ENCODE results near the gene CEP63.

Gene CEP63

GRCh38 chr3:134483195-134483900, 2.5 kb upstream of the CEP63 start:
- Histone ChIP-seq H3K27me3 (ENCODE audit: low read depth, low read length) (no peaks in the 10 kb centered on the region), H3K4me3 (ENCODE audit: low read length) (no peak overlapping the region), H3K4me2 (ENCODE audit: low read length) (no peak overlapping the region), H3K27ac (ENCODE audit: low read length) (no peak overlapping the region), H4K20me1 (ENCODE audit: insufficient read depth, low read length) (peaks cover 7% of the 10 kb centered on the region), H3K4me1 (ENCODE audit: low read length) (peaks cover 16% of the 10 kb centered on the region), H3K9me3 (ENCODE audit: insufficient read depth, low read length) (no peaks in the 10 kb centered on the region), H3K79me2 (ENCODE audit: low read length) (peaks cover 43% of the 10 kb centered on the region), H3K36me3 (replicated peaks; ENCODE audit: low read depth, low read length) (peaks cover 20% of the 10 kb centered on the region), H2AFZ (ENCODE audit: low read depth, low read length) (no peak overlapping the region), H3K9ac (ENCODE audit: low read length) (no peak overlapping the region)
- no peak for TF ChIP-seq EZH2phosphoT487 (IDR thresholded peaks at IDR 0.05; ENCODE audit: low read depth)
- TF ChIP-seq, protein P1, sequence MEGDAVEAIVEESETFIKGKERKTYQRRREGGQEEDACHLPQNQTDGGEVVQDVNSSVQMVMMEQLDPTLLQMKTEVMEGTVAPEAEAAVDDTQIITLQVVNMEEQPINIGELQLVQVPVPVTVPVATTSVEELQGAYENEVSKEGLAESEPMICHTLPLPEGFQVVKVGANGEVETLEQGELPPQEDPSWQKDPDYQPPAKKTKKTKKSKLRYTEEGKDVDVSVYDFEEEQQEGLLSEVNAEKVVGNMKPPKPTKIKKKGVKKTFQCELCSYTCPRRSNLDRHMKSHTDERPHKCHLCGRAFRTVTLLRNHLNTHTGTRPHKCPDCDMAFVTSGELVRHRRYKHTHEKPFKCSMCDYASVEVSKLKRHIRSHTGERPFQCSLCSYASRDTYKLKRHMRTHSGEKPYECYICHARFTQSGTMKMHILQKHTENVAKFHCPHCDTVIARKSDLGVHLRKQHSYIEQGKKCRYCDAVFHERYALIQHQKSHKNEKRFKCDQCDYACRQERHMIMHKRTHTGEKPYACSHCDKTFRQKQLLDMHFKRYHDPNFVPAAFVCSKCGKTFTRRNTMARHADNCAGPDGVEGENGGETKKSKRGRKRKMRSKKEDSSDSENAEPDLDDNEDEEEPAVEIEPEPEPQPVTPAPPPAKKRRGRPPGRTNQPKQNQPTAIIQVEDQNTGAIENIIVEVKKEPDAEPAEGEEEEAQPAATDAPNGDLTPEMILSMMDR (IDR thresholded peaks at IDR 0.05; ENCODE audit: low read depth, low read length), result no peak

DNA sequence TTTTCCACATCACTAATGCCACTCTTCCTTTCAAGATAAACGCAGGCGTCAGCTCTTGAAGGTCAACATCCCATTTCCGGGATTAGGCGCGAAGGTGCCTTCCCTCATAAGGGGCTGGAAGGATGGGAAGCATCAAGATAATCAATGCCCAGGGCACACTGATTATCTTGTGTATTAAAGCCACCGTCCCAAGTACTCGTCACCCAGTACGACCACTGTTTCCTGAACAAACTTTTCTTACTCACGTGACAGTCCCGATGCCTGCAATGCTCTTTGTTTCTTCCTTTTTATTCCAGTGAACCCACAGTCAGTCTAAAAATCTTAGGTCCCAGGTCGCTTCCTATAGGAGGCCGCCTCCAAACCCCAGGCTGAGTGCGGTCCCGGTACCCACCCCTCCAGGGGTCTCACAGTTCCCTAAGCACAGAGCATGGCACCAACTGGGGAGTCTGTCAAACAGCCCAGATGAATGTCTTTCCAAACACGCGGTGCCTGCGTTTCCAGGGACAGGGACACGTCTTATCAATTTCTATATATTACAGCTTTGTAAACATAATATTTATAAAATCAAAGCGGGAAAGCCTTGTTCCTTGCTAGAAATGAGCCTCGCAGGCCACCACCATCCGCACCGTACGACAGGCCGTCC, 661 bp upstream of the CEP63 start:
- Histone ChIP-seq H3K4me1 (ENCODE audit: low read length) (peaks cover 16% of the 10 kb centered on the region), H3K4me3 (ENCODE audit: low read length) (peak overlapping the region; percentile 91), H3K27ac (ENCODE audit: low read length) (peak overlapping the region; percentile 78), H3K9ac (ENCODE audit: low read length) (peak overlapping the region; percentile 96), H2AFZ (ENCODE audit: low read depth, low read length) (peak overlapping the region; percentile 95), H3K36me3 (replicated peaks; ENCODE audit: low read depth, low read length) (peaks cover 14% of the 10 kb centered on the region), H3K27me3 (ENCODE audit: low read depth, low read length) (no peaks in the 10 kb centered on the region), H4K20me1 (ENCODE audit: insufficient read depth, low read length) (peaks cover 7% of the 10 kb centered on the region), H3K9me3 (ENCODE audit: insufficient read depth, low read length) (no peaks in the 10 kb centered on the region), H3K79me2 (ENCODE audit: low read length) (peaks cover 59% of the 10 kb centered on the region), H3K4me2 (ENCODE audit: low read length) (peak overlapping the region; percentile 97)
- TF ChIP-seq EZH2phosphoT487 (IDR thresholded peaks at IDR 0.05; ENCODE audit: low read depth), result no peak
- TF ChIP-seq, protein P1 (IDR thresholded peaks at IDR 0.05; ENCODE audit: low read depth, low read length), result no peak

GRCh38 chr3:134486577-134487041, 752 bp downstream of the CEP63 start:
- H3K9ac ChIP-seq (ENCODE audit: low read length), result peak overlapping the region; percentile 96
- H3K27me3 ChIP-seq (ENCODE audit: low read depth, low read length), result no peaks in the 10 kb centered on the region
- peak overlapping the region; percentile 91 for H3K4me3 ChIP-seq (ENCODE audit: low read length)
- peak overlapping the region; percentile 81 for H3K4me2 ChIP-seq (ENCODE audit: low read length)
- no peak overlapping the region; the same call in 1 of the 2 replicates for H2AFZ ChIP-seq (ENCODE audit: low read depth, low read length)
- no peak for TF ChIP-seq EZH2phosphoT487 (IDR thresholded peaks at IDR 0.05; ENCODE audit: low read depth)
- peaks cover 4% of the 10 kb centered on the region for H3K36me3 ChIP-seq (replicated peaks; ENCODE audit: low read depth, low read length)
- peaks cover 16% of the 10 kb centered on the region for H3K4me1 ChIP-seq (ENCODE audit: low read length)
- peaks cover 17% of the 10 kb centered on the region for H4K20me1 ChIP-seq (ENCODE audit: insufficient read depth, low read length)
- H3K79me2 ChIP-seq (ENCODE audit: low read length), result peaks cover 73% of the 10 kb centered on the region
- peak overlapping the region; percentile 78 for H3K27ac ChIP-seq (ENCODE audit: low read length)
- no peaks in the 10 kb centered on the region for H3K9me3 ChIP-seq (ENCODE audit: insufficient read depth, low read length)

DNA sequence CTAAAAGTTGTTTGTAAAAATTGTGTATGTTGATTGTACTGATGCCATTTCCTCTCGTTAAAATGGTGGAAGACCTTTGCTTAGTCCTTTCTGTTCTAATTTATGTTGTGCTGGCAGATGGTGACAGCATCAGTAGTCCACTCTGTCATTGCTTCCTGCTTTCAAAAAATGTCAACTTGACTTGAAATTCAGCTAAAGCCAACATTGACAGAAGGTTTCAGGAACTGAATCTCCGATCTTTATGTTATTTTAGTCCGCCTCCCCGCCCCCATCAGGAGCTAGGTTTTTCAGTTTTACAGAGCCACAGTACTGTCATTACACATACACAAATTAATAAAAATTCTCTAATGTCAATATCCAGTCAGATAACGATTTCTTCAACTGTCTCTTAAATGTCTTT, 1.5 kb downstream of the CEP63 start:
- Histone ChIP-seq H3K9ac (ENCODE audit: low read length) (peak overlapping the region; percentile 96), H3K36me3 (replicated peaks; ENCODE audit: low read depth, low read length) (peaks cover 3% of the 10 kb centered on the region), H3K79me2 (ENCODE audit: low read length) (peaks cover 78% of the 10 kb centered on the region), H2AFZ (ENCODE audit: low read depth, low read length) (no peak overlapping the region), H3K4me3 (ENCODE audit: low read length) (peak overlapping the region; percentile 91), H4K20me1 (ENCODE audit: insufficient read depth, low read length) (peaks cover 21% of the 10 kb centered on the region), H3K9me3 (ENCODE audit: insufficient read depth, low read length) (no peaks in the 10 kb centered on the region), H3K4me2 (ENCODE audit: low read length) (peak overlapping the region; percentile 81), H3K27ac (ENCODE audit: low read length) (peak overlapping the region; percentile 78), H3K27me3 (ENCODE audit: low read depth, low read length) (no peaks in the 10 kb centered on the region), H3K4me1 (ENCODE audit: low read length) (peaks cover 16% of the 10 kb centered on the region)
- TF ChIP-seq, protein P1 (IDR thresholded peaks at IDR 0.05; ENCODE audit: low read depth, low read length), result no peak
- no peak for TF ChIP-seq EZH2phosphoT487 (IDR thresholded peaks at IDR 0.05; ENCODE audit: low read depth)

Data from OCI-LY3 (cell line).